Fibroblast of lung (primary cell): ENCODE measurements around the gene DNMBP.

ENCODE experiments used
- CTCF ChIP-seq, 2 donors: IDR thresholded peaks in 1 of 2; conservative IDR thresholded peaks in 1 of 2; 1 replicate in 1 of 2; 2 replicates in 1 of 2; pipeline ENCODE4 v1.5.1; 2011 to 2012; ENCODE audit warnings: low read length in 2 of 2, control low read depth in 1 of 2, inconsistent platforms in 1 of 2, low read depth in 1 of 2, mild to moderate bottlenecking in 1 of 2
- EZH2 ChIP-seq: IDR thresholded peaks from 2 replicates; pipeline ENCODE4 v1.5.1; 2012; ENCODE audit warnings: low read length, control low read depth, mild to moderate bottlenecking; ENCODE audit errors: missing control alignments

- TF ChIP-seq CTCF (conservative IDR thresholded peaks at IDR 0.05 in 1 of 2, IDR thresholded peaks at IDR 0.05 in 1 of 2; ENCODE audit: low read depth in 1 of 2, low read length in 2 of 2) (no peak), EZH2 (no peak)
Observed at GRCh38 chr10:99849057-99849456, 160.7 kb downstream of the DNMBP start.
